ENCODE results near the gene TMEM234. TPM values are rescaled to one million over a fixed set of nuclear protein-coding genes. Genes with fewer than 3 reads are reported as not detected.
A peak's percentile ranks its signal among the peaks of the same experiment; 100 is the strongest.

TMEM234 gene
- total RNA-seq, 4 donors from 2014 or later = 7.7 to 18.7 (median 12.6) TPM

- Histone ChIP-seq H3K9me3 (no peaks in the 10 kb centered on the region), H3K4me1 (peaks cover 33% of the 10 kb centered on the region), H3K4me3 (peak overlapping the region; percentile 59), H3K27ac (peak overlapping the region; percentile 88), H3K36me3 (peaks cover 47% of the 10 kb centered on the region), H3K27me3 (no peaks in the 10 kb centered on the region)
- DNase-seq (ENCODE audit: low spot score in 2 of 2) = no peak
- TF ChIP-seq POLR2AphosphoS5 (IDR thresholded peaks at IDR 0.05) (no peak), POLR2A (IDR thresholded peaks at IDR 0.05) (no peak), CTCF (IDR thresholded peaks at IDR 0.05) (no peak), EP300 (IDR thresholded peaks at IDR 0.05) (no peak)
- 17% methylated on average over 5 of the region's 13 CpGs for WGBS
Measured at GRCh38 chr1:32221581-32221979, 573 bp downstream of the TMEM234 start.

GRCh38 chr1:32220746-32221580 lies 1.2 kb downstream of the TMEM234 start:
- no peak for DNase-seq (ENCODE audit: low spot score in 2 of 2)
- Histone ChIP-seq H3K27ac (no peak overlapping the region), H3K4me1 (peaks cover 34% of the 10 kb centered on the region), H3K36me3 (peaks cover 46% of the 10 kb centered on the region), H3K4me3 (peak overlapping the region; percentile 59), H3K9me3 (no peaks in the 10 kb centered on the region), H3K27me3 (no peaks in the 10 kb centered on the region)
- 87% methylated on average over 4 of the region's 4 CpGs for WGBS
- TF ChIP-seq EP300 (IDR thresholded peaks at IDR 0.05) (no peak), POLR2AphosphoS5 (IDR thresholded peaks at IDR 0.05) (no peak), CTCF (IDR thresholded peaks at IDR 0.05) (no peak), POLR2A (IDR thresholded peaks at IDR 0.05) (no peak)

- H3K4me3 ChIP-seq = no peak overlapping the region
- no peak overlapping the region for H3K27ac ChIP-seq
- no peak for DNase-seq (ENCODE audit: low spot score in 2 of 2)
- no peaks in the 10 kb centered on the region for H3K27me3 ChIP-seq
- TF ChIP-seq POLR2A (IDR thresholded peaks at IDR 0.05) (no peak), POLR2AphosphoS5 (IDR thresholded peaks at IDR 0.05) (no peak), EP300 (IDR thresholded peaks at IDR 0.05) (no peak), CTCF (IDR thresholded peaks at IDR 0.05) (no peak)
- no peaks in the 10 kb centered on the region for H3K9me3 ChIP-seq
- H3K4me1 ChIP-seq = peaks cover 37% of the 10 kb centered on the region
- peaks cover 39% of the 10 kb centered on the region for H3K36me3 ChIP-seq
- WGBS = 74% methylated on average over 7 of the region's 7 CpGs
Measured at GRCh38 chr1:32219022-32219421, 3.1 kb downstream of the TMEM234 start.

- no peak for DNase-seq (ENCODE audit: low spot score in 2 of 2)
- Histone ChIP-seq H3K27ac (no peak overlapping the region), H3K4me1 (peaks cover 22% of the 10 kb centered on the region), H3K27me3 (no peaks in the 10 kb centered on the region), H3K9me3 (no peaks in the 10 kb centered on the region), H3K4me3 (no peak overlapping the region), H3K36me3 (peaks cover 40% of the 10 kb centered on the region)
- TF ChIP-seq CTCF (IDR thresholded peaks at IDR 0.05) = no peak
- no peak for TF ChIP-seq POLR2AphosphoS5 (IDR thresholded peaks at IDR 0.05)
- WGBS = 91% methylated on average over 5 of the region's 5 CpGs
Measured at GRCh38 chr1:32216566-32216965, 5.6 kb downstream of the TMEM234 start.

GRCh38 chr1:32215629-32216480 lies 6.3 kb downstream of the TMEM234 start:
- Histone ChIP-seq H3K27ac (no peak overlapping the region), H3K4me3 (no peak overlapping the region), H3K36me3 (peaks cover 40% of the 10 kb centered on the region), H3K9me3 (no peaks in the 10 kb centered on the region), H3K4me1 (peaks cover 15% of the 10 kb centered on the region), H3K27me3 (no peaks in the 10 kb centered on the region)
- DNase-seq (ENCODE audit: low spot score in 2 of 2) = no peak
- TF ChIP-seq POLR2A (IDR thresholded peaks at IDR 0.05) (no peak), POLR2AphosphoS5 (IDR thresholded peaks at IDR 0.05) (no peak), EP300 (IDR thresholded peaks at IDR 0.05) (no peak), CTCF (IDR thresholded peaks at IDR 0.05) (peak; percentile 37 to 73)
- WGBS = 71% methylated on average over 10 of the region's 10 CpGs

All from suprapubic skin (tissue), 4 donors.